KMS-11 (cell line): ENCODE data around the gene SORL1-AS1.
"Not testable (repeated sequence)": the region's sequence is repeated elsewhere in the genome, so short reads cannot be mapped to it uniquely, and the experiment has no call there.

Experiments used
- H2AFZ ChIP-seq: fragments of 200-600 bp; sonication (generic); 2 replicates; pipeline ENCODE4 v1.6.1; 2016; ENCODE audit warnings: antibody characterized with exemption, mixed run types, low read depth
- H3K27ac ChIP-seq: fragments of 200-600 bp; sonication (generic); 2 replicates; pipeline ENCODE4 v1.6.1; 2016; ENCODE audit warnings: mild to moderate bottlenecking, mixed run types
- H3K27me3 ChIP-seq: fragments of 200-600 bp; sonication (generic); 2 replicates; pipeline ENCODE4 v1.6.1; 2017; ENCODE audit warnings: mild to moderate bottlenecking, low read depth, mixed run types, moderate library complexity; ENCODE audit not compliant: insufficient read depth
- H3K36me3 ChIP-seq: fragments of 200-600 bp; sonication (generic); 2 replicates; pipeline ENCODE4 v1.6.1; 2017; ENCODE audit warnings: mild to moderate bottlenecking, mixed run types; ENCODE audit not compliant: insufficient read depth
- H3K4me1 ChIP-seq: fragments of 200-600 bp; sonication (generic); 2 replicates; pipeline ENCODE4 v1.6.1; 2016; ENCODE audit warnings: mild to moderate bottlenecking, low read depth, mixed run types; ENCODE audit not compliant: poor library complexity, severe bottlenecking
- H3K4me2 ChIP-seq: fragments of 200-600 bp; sonication (generic); 2 replicates; pipeline ENCODE4 v1.7.0; 2016; ENCODE audit warnings: mild to moderate bottlenecking, mixed run types
- H3K4me3 ChIP-seq: fragments of 200-600 bp; sonication (generic); IDR thresholded peaks from 2 replicates; pipeline ENCODE4 v1.6.1; 2017; ENCODE audit warnings: low read depth, low read length, mixed read lengths; ENCODE audit not compliant: insufficient read depth
- H3K79me2 ChIP-seq: fragments of 200-600 bp; sonication (generic); 2 replicates; pipeline ENCODE4 v1.6.1; 2016; ENCODE audit warnings: low read depth, mixed run types; ENCODE audit not compliant: insufficient read depth
- H3K9ac ChIP-seq: fragments of 200-600 bp; sonication (generic); 2 replicates; pipeline ENCODE4 v1.6.1; 2016; ENCODE audit warnings: mild to moderate bottlenecking, mixed run types
- H4K20me1 ChIP-seq: fragments of 200-600 bp; sonication (generic); 2 replicates; pipeline ENCODE4 v1.6.1; 2016; ENCODE audit warnings: mild to moderate bottlenecking, mixed run types; ENCODE audit not compliant: insufficient read depth
- CTCF ChIP-seq: fragments of 200-600 bp; sonication (generic); conservative IDR thresholded peaks from 2 replicates; pipeline ENCODE4 v1.6.1; 2017; ENCODE audit warnings: low read depth, mild to moderate bottlenecking, antibody characterized with exemption, low read length, moderate library complexity, mixed read lengths

SORL1-AS1 gene

DNA sequence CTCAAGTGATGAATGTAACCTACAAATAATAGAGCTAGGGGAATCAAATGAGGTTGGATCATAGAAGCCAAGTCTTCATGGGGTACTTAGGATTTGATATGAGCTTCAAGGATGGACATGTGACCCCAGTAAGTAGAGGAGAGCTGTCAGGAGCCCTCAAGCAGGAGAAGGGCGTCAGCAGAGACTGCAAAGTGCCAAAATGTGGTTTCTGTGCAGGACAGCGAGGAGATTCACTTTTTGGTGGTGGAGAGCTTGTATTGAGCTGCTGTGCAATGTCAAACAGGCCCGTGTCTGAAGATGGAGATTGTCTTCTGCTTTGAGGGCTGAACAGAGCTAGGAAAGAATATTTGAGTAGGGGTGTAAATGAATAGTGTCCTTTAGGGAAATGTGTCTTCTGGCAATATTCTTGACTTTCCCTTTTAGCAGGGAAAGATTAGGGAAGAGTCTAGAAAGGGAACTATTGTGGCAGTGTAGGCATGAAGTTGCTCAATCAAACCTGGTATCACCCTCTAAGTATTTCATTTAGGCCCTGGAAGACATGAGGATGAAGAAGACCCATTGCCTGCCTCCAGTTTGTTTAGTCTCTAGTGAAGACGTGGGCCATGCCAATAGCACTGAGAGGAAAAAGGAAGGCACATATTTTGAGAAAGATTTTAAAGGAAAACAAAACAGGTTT is 31.2 kb upstream of the SORL1-AS1 start:
- H3K27ac ChIP-seq: no peak overlapping the region
- H3K4me2 ChIP-seq: no peak overlapping the region
- no peaks in the 10 kb centered on the region for H4K20me1 ChIP-seq
- H3K36me3 ChIP-seq: no peaks in the 10 kb centered on the region
- no peaks in the 10 kb centered on the region for H3K79me2 ChIP-seq
- no peak overlapping the region for H3K9ac ChIP-seq
- no peak overlapping the region for H3K4me3 ChIP-seq
- no peaks in the 10 kb centered on the region for H3K4me1 ChIP-seq
- H3K27me3 ChIP-seq: no peaks in the 10 kb centered on the region
- H2AFZ ChIP-seq: no peak overlapping the region
- no peak for TF ChIP-seq CTCF

DNA sequence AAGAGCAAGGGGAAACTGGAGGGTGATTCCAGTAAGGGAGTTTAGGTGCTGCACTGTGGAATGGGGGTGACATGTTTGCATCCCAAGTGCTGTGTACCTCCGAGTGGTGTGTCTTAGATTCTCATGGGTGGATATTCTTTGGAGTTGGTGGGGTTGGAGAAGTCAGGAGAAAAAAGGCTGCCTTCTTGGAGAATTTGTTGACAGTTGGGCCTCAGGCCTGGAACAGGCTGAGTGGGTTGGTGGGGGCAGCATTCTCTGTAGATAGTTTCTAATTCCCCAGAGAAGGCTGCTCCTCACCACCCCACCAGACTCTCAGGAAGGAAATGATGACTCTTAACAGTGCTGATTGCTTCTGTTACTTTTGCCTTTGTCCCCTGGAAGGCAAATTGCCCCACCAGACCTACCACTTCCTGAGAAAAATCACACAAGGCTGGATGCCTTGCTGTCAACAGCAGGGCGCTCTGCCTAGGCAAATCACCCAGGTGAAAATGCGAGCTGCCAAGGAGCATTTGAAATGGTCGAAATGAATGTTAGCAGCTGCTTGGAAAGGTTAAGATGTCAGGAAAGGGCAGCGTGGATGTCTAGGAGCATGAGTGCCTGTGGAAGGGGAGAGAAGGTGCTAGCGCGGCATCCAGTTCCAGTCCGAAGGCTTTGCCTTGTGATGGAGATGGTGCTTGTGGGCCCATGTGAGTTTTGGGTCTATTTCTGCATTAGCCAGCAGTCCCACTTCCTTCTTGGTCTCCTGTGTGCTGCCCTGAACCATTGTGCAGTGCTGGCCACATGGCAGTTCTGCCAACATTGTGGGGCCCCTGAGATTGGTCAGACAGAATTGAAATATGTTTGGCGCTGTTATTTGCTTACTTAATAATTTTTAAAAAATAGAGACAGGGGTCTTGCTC is 29.7 kb upstream of the SORL1-AS1 start:
- TF ChIP-seq CTCF: no peak
- Histone ChIP-seq H2AFZ (no peak overlapping the region), H3K9ac (no peak overlapping the region), H3K27ac (no peak overlapping the region), H4K20me1 (no peaks in the 10 kb centered on the region), H3K4me1 (no peaks in the 10 kb centered on the region), H3K27me3 (no peaks in the 10 kb centered on the region), H3K36me3 (no peaks in the 10 kb centered on the region), H3K4me3 (no peak overlapping the region), H3K79me2 (no peaks in the 10 kb centered on the region), H3K4me2 (no peak overlapping the region)

GRCh38 chr11:121481484-121482230 is 28.9 kb upstream of the SORL1-AS1 start:
- not testable (repeated sequence) for H3K27me3 ChIP-seq, H3K27ac ChIP-seq, H3K4me3 ChIP-seq, H2AFZ ChIP-seq, H3K79me2 ChIP-seq, H3K4me2 ChIP-seq, H4K20me1 ChIP-seq, H3K36me3 ChIP-seq, H3K4me1 ChIP-seq, H3K9ac ChIP-seq

GRCh38 chr11:121479698-121480238 is 27.0 kb upstream of the SORL1-AS1 start:
- no peak for TF ChIP-seq CTCF
- no peak overlapping the region for H3K4me2 ChIP-seq
- no peaks in the 10 kb centered on the region for H3K36me3 ChIP-seq
- H3K4me3 ChIP-seq: no peak overlapping the region
- H3K27me3 ChIP-seq: no peaks in the 10 kb centered on the region
- no peak overlapping the region for H3K9ac ChIP-seq
- H3K79me2 ChIP-seq: no peaks in the 10 kb centered on the region
- no peak overlapping the region for H3K27ac ChIP-seq
- no peaks in the 10 kb centered on the region for H4K20me1 ChIP-seq
- H3K4me1 ChIP-seq: no peaks in the 10 kb centered on the region
- no peak overlapping the region for H2AFZ ChIP-seq
